Retinal pigment epithelial cell (primary cell): ENCODE data around the gene MUS81.
A peak's percentile ranks its signal among the peaks of the same experiment; 100 is the strongest.

ENCODE experiments used
- DNase-seq: peaks from one replicate; pipeline ENCODE4 v3.0.0-alpha.2; 2010; ENCODE audit warnings: low read depth
- H3K4me3 ChIP-seq: 2 replicates; pipeline ENCODE4 v1.5.1; 2011; ENCODE audit warnings: mild to moderate bottlenecking, low read length, control low read depth, moderate library complexity
- CTCF ChIP-seq: conservative IDR thresholded peaks from 2 replicates; pipeline ENCODE4 v1.5.1; 2011; ENCODE audit warnings: low read depth, low read length, control low read depth, inconsistent platforms

MUS81 gene

GRCh38 chr11:65854161-65854592, 6.1 kb upstream of the MUS81 start:
- DNase-seq: no peak
- TF ChIP-seq CTCF: no peak
- H3K4me3 ChIP-seq: no peak overlapping the region

- no peak for DNase-seq
- TF ChIP-seq CTCF: no peak
Observed at GRCh38 chr11:65854852-65855837, 5.1 kb upstream of the MUS81 start.

GRCh38 chr11:65855927-65856363, 4.3 kb upstream of the MUS81 start:
- peak overlapping the region; percentile 96 for H3K4me3 ChIP-seq
- no peak for DNase-seq
- no peak for TF ChIP-seq CTCF

More at GRCh38 chr11:65854852-65855837, 5.1 kb upstream of the MUS81 start:
- no peak overlapping the region for H3K4me3 ChIP-seq

GRCh38 chr11:65856689-65857499, 3.3 kb upstream of the MUS81 start:
- no peak for TF ChIP-seq CTCF
- H3K4me3 ChIP-seq: peak overlapping the region; percentile 96
- DNase-seq: no peak

- peak overlapping the region; percentile 96 for H3K4me3 ChIP-seq
- no peak for DNase-seq
- no peak for TF ChIP-seq CTCF
Observed at GRCh38 chr11:65857500-65857852, 2.8 kb upstream of the MUS81 start.

GRCh38 chr11:65857853-65858680, 2.2 kb upstream of the MUS81 start, which contains the start of gene CFL1:
Gene CFL1 (minus strand): TSS chr11:65858180. CDS start chr11:65858099, 81 bp downstream.
- DNase-seq: peak; percentile 90
- H3K4me3 ChIP-seq: peak within 1 kb of the TSS; percentile 96
- no peak for TF ChIP-seq CTCF
